PC-3 (cell line): ENCODE measurements around the gene ZNF385B. TPM values are rescaled to one million over a fixed set of nuclear protein-coding genes. Genes with fewer than 3 reads are reported as not detected.

Experiments
- ATAC-seq: fragments of 200-7000 bp; cut with Tn5 transposase; 2 replicates; pipeline ENCODE4 v1.9.1; 2020; ENCODE audit warnings: mild to moderate bottlenecking, moderate library complexity
- BruUV-seq: library from RNA; stranded (reverse); fragments of 400-500 nt; replicated peaks from 2 replicates; lab custom pipeline; 2021; lab: Mats Ljungman, UMichigan
- CTCF ChIA-PET: fragments of 300-600 bp; sonication (Branson Sonifier 250); formaldehyde crosslinking; loops from one replicate; lab custom pipeline; 2022; ENCODE audit warnings: antibody characterized with exemption; lab: Charles Lee
- POLR2A ChIA-PET: fragments of 300-600 bp; sonication (Branson Sonifier 250); formaldehyde crosslinking; loops from one replicate; lab custom pipeline; 2022; ENCODE audit warnings: antibody characterized with exemption; ENCODE audit not compliant: unreplicated experiment; lab: Charles Lee
- DNase-seq: peaks from one replicate; pipeline ENCODE4 v3.0.0-alpha.2; 2015
- H2AFZ ChIP-seq: fragments of 300-600 bp; sonication (generic); 2 replicates; pipeline ENCODE4 v1.6.0; 2016; ENCODE audit warnings: antibody characterized with exemption, low read length
- H3F3A ChIP-seq: fragments of 300-600 bp; sonication (generic); one replicate; pipeline ENCODE4 v1.6.0; 2017; ENCODE audit warnings: antibody characterized with exemption, low read length, control low read depth, mild to moderate bottlenecking; ENCODE audit not compliant: unreplicated experiment
- H3K27ac ChIP-seq: fragments of 300-600 bp; sonication (generic); 2 replicates; pipeline ENCODE4 v1.5.1; 2016; ENCODE audit warnings: mild to moderate bottlenecking, low read length
- H3K27me3 ChIP-seq: fragments of 300-600 bp; sonication (generic); 2 replicates; pipeline ENCODE4 v1.6.1; 2016; ENCODE audit warnings: low read length, mixed read lengths
- H3K36me3 ChIP-seq: fragments of 300-600 bp; sonication (generic); 2 replicates; pipeline ENCODE4 v1.6.1; 2016; ENCODE audit warnings: low read depth, mixed run types, low read length, mixed read lengths
- H3K4me1 ChIP-seq: fragments of 300-600 bp; sonication (generic); 2 replicates; pipeline ENCODE4 v1.5.1; 2016; ENCODE audit warnings: low read length; ENCODE audit not compliant: insufficient read depth
- H3K4me2 ChIP-seq: fragments of 300-600 bp; sonication (generic); 2 replicates; pipeline ENCODE4 v1.6.0; 2016; ENCODE audit warnings: low read length
- H3K4me3 ChIP-seq: fragments of 300-600 bp; sonication (generic); 2 replicates; pipeline ENCODE4 v1.5.1; 2016; ENCODE audit warnings: mild to moderate bottlenecking, low read length, mixed read lengths
- H3K79me2 ChIP-seq: fragments of 300-600 bp; sonication (generic); 2 replicates; pipeline ENCODE4 v1.6.1; 2017; ENCODE audit warnings: low read length, mixed read lengths
- H3K9ac ChIP-seq: fragments of 300-600 bp; sonication (generic); 2 replicates; pipeline ENCODE4 v1.6.0; 2016; ENCODE audit warnings: mild to moderate bottlenecking, low read length
- H3K9me2 ChIP-seq: fragments of 300-600 bp; sonication (generic); replicated peaks from 2 replicates; pipeline ENCODE4 v1.6.1; 2016; ENCODE audit warnings: mixed run types, low read length, mixed read lengths
- H3K9me3 ChIP-seq: fragments of 300-600 bp; sonication (generic); 2 replicates; pipeline ENCODE4 v1.6.1; 2016; ENCODE audit warnings: low read length, mixed read lengths
- H4K20me1 ChIP-seq: fragments of 300-600 bp; sonication (generic); 2 replicates; pipeline ENCODE4 v1.6.1; 2016; ENCODE audit warnings: low read length, mixed read lengths
- EZH2 ChIP-seq: fragments of 300-600 bp; sonication (generic); IDR thresholded peaks from one replicate; pipeline ENCODE4 v1.6.1; 2017; ENCODE audit warnings: antibody characterized with exemption, mild to moderate bottlenecking, low read length; ENCODE audit not compliant: unreplicated experiment
- EZH2phosphoT487 ChIP-seq: fragments of 300-600 bp; sonication (generic); IDR thresholded peaks from 2 replicates; pipeline ENCODE4 v1.6.1; 2018; ENCODE audit warnings: mild to moderate bottlenecking, antibody characterized with exemption, low read length, borderline replicate concordance
- intact Hi-C: fragments of 100-400 bp; cut with micrococcal nuclease; formaldehyde crosslinking; loops from 2 replicates; pipeline ENCODE4 v1.9.0; 2023
- total RNA-seq: library from RNA; depleted of rRNA; stranded (reverse); fragments of >200 nt; gene quantifications from 2 replicates; pipeline ENCODE4 v1.2.3, GENCODE V29; 2014
- TF ChIP-seq, protein P1 (sequence below): fragments of 300-600 bp; sonication (generic); conservative IDR thresholded peaks from 2 replicates; pipeline ENCODE4 v1.5.1; 2017; ENCODE audit warnings: antibody characterized with exemption, low read depth, mild to moderate bottlenecking, low read length

The ZNF385B gene
- total RNA-seq, 1 experiment from 2014 or later: 2.4 TPM

DNA sequence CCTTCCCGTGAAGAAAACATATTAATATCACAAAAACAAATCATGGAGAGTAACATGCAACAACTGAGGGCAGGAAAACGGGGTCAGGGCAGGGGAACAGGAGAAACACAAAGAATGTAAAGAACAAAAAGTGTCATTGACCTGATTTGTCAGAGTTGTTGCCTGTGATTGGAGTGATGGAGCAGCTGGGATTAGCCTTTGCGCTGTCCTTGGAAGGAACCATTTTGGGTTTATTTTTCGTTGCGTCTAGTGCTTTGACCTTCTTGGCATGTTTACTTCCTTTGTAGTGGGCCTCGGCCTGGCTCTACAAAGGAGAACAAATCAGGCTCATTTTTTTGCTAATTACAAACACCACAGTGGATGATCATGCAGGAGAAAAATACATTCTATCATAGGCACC is 378.3 kb downstream of the ZNF385B start:
- BruUV-seq: no TSS peak
- Histone ChIP-seq H3K27me3 (no peaks in the 10 kb centered on the region), H3K4me2 (no peak overlapping the region), H3K27ac (no peak overlapping the region), H3K9me2 (no peaks in the 10 kb centered on the region), H3K36me3 (no peaks in the 10 kb centered on the region), H3K9ac (no peak overlapping the region), H3K4me3 (no peak overlapping the region), H3F3A (no peaks in the 10 kb centered on the region), H3K9me3 (no peaks in the 10 kb centered on the region), H4K20me1 (no peaks in the 10 kb centered on the region), H3K79me2 (no peaks in the 10 kb centered on the region), H2AFZ (no peak overlapping the region), H3K4me1 (no peaks in the 10 kb centered on the region)
- intact Hi-C loops: no loop called here
- no peak for ATAC-seq
- POLR2A ChIA-PET: no interaction called here
- TF ChIP-seq, protein P1, sequence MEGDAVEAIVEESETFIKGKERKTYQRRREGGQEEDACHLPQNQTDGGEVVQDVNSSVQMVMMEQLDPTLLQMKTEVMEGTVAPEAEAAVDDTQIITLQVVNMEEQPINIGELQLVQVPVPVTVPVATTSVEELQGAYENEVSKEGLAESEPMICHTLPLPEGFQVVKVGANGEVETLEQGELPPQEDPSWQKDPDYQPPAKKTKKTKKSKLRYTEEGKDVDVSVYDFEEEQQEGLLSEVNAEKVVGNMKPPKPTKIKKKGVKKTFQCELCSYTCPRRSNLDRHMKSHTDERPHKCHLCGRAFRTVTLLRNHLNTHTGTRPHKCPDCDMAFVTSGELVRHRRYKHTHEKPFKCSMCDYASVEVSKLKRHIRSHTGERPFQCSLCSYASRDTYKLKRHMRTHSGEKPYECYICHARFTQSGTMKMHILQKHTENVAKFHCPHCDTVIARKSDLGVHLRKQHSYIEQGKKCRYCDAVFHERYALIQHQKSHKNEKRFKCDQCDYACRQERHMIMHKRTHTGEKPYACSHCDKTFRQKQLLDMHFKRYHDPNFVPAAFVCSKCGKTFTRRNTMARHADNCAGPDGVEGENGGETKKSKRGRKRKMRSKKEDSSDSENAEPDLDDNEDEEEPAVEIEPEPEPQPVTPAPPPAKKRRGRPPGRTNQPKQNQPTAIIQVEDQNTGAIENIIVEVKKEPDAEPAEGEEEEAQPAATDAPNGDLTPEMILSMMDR: no peak
- TF ChIP-seq EZH2phosphoT487 (no peak), EZH2 (no peak)
- CTCF ChIA-PET: no interaction called here
- no peak for DNase-seq

DNA sequence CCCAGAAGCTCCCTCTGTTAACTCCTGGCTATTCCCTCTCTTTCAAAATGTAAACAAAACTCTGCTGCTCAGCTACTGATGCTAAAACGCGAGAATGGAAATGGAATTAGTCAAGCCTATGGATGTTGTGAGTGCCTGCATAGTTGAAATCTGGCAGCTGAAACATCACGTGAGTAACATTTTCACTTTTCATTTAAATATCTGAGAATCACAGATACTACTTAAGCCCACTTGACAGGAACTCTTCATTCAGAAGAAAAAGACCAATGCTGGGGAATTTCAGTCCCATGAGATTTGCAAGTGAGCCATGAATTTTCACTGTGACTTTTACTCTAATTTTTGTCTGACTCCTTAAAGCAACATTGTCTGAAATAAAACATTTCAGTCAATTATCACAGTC is 381.5 kb downstream of the ZNF385B start:
- no peaks in the 10 kb centered on the region for H3K27me3 ChIP-seq
- ATAC-seq (no peak), DNase-seq (no peak)
- CTCF ChIA-PET: no interaction called here
- H4K20me1 ChIP-seq: no peaks in the 10 kb centered on the region
- intact Hi-C loops: no loop called here
- no peak overlapping the region for H3K4me2 ChIP-seq
- no peak for TF ChIP-seq EZH2phosphoT487
- POLR2A ChIA-PET: interaction anchor here (0.6 kb wide), 1 partner anchor 34 kb away, joined by 3 read pairs; no protein-coding TSS in a partner anchor
- H3K4me1 ChIP-seq: no peaks in the 10 kb centered on the region
- no peak overlapping the region for H3K27ac ChIP-seq
- no peaks in the 10 kb centered on the region for H3K79me2 ChIP-seq
- BruUV-seq: no TSS peak
- H2AFZ ChIP-seq: no peak overlapping the region
- H3K9me2 ChIP-seq: no peaks in the 10 kb centered on the region
- no peak overlapping the region for H3K9ac ChIP-seq
- H3K9me3 ChIP-seq: no peaks in the 10 kb centered on the region
- H3K4me3 ChIP-seq: no peak overlapping the region
- H3K36me3 ChIP-seq: no peaks in the 10 kb centered on the region
- no peaks in the 10 kb centered on the region for H3F3A ChIP-seq

DNA sequence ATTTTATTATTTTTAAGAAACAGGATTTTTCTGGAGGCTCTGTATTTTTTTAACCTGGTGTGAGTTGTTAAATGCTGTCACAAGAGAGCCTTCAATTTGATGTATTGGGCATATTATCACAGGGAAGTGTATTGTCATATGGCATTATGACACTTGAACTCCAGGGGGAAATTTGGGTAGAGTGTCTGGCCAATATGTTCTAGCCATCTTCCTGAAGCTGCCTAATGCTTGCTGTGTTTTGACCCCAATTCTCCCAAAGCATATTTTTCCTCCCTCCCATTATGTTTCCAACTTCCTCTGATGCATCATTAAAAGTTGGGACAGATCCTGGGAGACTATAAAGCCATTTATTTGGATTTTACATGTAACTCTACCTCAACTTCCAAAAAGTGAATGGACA is 382.6 kb downstream of the ZNF385B start:
- H3K4me3 ChIP-seq: no peak overlapping the region
- H3K9me3 ChIP-seq: no peaks in the 10 kb centered on the region
- H3F3A ChIP-seq: no peaks in the 10 kb centered on the region
- H3K27me3 ChIP-seq: no peaks in the 10 kb centered on the region
- CTCF ChIA-PET: no interaction called here
- POLR2A ChIA-PET: no interaction called here
- ATAC-seq (no peak), DNase-seq (no peak)
- no peaks in the 10 kb centered on the region for H3K79me2 ChIP-seq
- intact Hi-C loops: no loop called here
- H4K20me1 ChIP-seq: no peaks in the 10 kb centered on the region
- H3K4me1 ChIP-seq: no peaks in the 10 kb centered on the region
- H3K27ac ChIP-seq: no peak overlapping the region
- no peak overlapping the region for H3K4me2 ChIP-seq
- H3K36me3 ChIP-seq: no peaks in the 10 kb centered on the region
- H3K9me2 ChIP-seq: no peaks in the 10 kb centered on the region
- no peak overlapping the region for H2AFZ ChIP-seq
- TF ChIP-seq EZH2phosphoT487 (no peak), EZH2 (no peak)
- TF ChIP-seq, protein P1: no peak
- no TSS peak for BruUV-seq
- H3K9ac ChIP-seq: no peak overlapping the region
